ENCODE results near the gene MRPS14.

The MRPS14 gene

GRCh38 chr1:175019524-175019923, 3.7 kb downstream of the MRPS14 start:
- DNase-seq (ENCODE audit: low spot score): no peak

- DNase-seq (ENCODE audit: low spot score): no peak
Observed at GRCh38 chr1:175015243-175015642, 8.0 kb downstream of the MRPS14 start.

DNA sequence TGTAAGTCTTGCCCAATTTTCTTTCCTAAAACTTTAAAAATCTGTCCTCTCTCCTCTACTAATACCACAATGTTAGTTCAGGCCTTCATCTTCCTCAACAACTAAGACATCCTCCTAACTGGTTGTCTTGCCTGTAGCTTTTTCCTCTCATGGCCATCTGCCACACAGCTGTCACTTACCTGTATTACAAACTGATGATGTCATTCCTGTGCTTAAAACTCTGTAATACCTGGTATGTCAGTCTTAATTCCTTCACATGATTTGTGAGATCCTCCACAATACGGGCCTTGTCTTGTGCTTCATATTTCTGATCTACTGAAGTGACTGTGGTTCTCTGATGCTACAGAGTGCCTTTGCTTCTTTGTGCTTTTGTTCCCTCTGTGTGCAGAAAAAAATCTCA, 9.8 kb downstream of the MRPS14 start:
- no peak for DNase-seq (ENCODE audit: low spot score)

- DNase-seq (ENCODE audit: low spot score): no peak
Observed at GRCh38 chr1:175009532-175009931, 13.7 kb downstream of the MRPS14 start.

GRCh38 chr1:175005085-175005783, 18.0 kb downstream of the MRPS14 start:
- no peak for DNase-seq (ENCODE audit: low spot score)

DNA sequence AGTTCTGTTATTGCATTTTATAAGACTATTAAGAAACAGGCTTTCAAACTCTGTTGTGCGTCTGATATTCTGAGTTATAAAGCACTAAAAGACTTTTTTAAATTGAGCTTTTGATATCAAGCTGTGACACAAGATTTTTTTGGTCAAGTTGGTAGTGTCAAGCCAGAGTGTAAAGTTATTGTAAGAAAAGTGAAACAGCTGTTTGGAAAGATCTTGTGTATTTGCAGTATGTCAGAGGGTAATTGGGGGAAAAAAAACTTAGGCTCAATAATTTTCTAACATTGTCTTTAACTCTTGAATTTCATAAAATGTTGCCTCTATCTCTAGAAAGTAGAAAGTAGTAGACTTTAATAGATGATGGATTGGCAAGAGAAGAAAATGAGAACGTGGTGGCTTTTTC, 19.7 kb downstream of the MRPS14 start:
- no peak for DNase-seq (ENCODE audit: low spot score)

DNA sequence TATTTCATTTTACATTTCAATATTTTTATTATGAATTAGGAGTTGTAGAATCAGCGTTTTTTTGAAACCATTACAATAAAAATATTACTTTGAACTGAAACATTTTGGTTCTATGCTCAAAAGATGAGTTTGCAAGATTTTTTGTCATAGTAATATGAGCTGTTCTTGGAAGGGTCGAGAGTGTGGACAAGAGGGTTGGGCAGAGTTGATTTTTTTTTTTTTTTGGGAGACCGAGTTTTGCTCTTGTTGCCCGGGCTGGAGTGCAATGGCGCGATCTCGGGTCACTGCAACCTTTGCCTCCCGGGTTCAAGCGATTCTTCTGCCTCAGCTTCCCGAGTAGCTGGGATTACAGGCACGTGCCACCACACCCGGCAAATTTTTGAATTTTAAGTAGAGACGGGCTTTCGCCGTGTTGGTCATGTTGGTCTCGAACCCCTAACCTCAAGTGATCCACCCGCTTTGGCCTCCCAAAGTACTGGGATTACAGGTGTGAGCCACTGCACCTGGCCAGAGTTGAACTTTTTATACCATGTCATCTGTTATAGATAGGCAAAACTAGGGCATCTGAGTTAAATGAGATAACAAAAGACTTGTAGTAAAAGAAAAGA, 20.2 kb downstream of the MRPS14 start:
- DNase-seq (ENCODE audit: low spot score): no peak

- no peak for DNase-seq (ENCODE audit: low spot score)
Observed at GRCh38 chr1:175000697-175001187, 22.5 kb downstream of the MRPS14 start.

- no peak for DNase-seq (ENCODE audit: low spot score)
Observed at GRCh38 chr1:174999936-175000696, 23.1 kb downstream of the MRPS14 start, which contains the start of gene CACYBP. TSS of gene CACYBP (plus strand) at chr1:174999947. CDS start at chr1:175000181, 234 bp downstream.

DNA sequence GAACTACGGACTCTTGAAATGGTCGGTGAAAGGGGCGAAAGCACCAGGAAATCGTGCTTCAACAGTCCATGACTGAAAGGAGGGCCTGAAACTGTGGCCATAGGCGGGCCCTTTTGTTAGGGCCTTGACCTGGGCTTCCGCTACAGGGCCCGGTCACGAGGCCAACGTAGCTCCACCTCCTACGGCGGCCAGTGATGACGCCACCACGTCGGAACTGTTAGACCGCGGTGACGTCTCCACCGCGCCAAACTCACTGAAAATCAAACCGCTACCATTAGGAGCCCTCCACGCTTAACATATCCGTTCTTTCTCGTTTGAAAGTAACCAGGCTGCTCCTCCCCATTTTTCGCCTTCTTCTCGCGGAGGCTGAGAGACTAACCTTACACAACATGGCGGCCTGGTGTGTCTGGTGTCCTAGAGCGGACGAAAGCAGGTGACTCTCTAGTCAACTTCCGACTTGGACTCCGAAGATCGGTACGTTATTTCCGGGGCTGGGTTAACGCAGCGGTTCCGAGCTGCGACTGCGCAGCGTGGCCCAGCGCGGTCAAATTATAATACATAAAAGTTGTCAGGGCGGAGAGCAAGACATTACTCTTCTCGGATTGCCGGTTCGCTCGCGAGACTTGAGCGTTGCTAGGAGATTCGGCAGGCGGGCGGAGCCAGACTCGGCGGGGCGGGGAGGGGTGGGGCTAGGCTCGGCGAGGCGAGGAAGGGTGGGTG, 23.8 kb downstream of the MRPS14 start:
- DNase-seq (ENCODE audit: low spot score): peak; percentile 99

GRCh38 chr1:174998569-174999215, 24.5 kb downstream of the MRPS14 start:
- DNase-seq (ENCODE audit: low spot score): peak; percentile 66

DNA sequence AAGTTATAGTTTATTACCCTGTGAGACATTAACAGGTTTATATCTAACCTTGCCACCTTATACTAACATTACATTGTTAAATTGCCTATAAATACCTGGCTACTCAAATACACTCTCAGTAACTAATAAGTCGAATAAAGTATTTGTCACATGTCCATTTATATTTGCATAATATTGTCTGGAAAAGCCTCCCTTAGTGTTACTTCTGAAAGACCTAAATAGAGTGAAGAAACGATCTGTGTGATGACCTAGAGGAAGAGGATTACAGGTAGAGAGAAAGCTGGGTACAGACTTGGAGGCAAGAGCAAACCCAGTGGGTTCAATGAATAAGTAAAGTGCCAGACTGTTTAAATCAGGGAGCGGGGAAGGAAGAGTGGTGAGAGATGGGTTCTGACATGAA, 26.2 kb downstream of the MRPS14 start:
- DNase-seq (ENCODE audit: low spot score): no peak

DNA sequence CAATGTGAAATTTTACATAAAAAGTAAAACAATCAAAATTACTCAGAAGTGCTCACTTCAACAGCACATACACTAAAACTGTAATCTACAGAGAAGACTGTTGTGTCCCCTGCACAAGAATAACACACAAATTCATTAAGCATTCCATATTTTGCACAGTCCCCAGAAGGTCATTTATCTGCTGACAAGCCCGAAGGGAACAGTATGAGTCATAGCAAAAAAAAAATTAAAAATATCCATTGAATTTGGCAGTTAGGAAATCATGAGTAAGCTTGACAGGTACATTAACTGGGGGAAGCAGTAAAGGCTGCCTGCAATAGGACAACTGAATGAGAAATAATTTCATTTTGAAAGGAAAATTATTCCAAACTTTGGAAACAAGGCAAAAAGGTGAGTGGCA, 26.7 kb downstream of the MRPS14 start:
- DNase-seq (ENCODE audit: low spot score): no peak

GRCh38 chr1:174995916-174996315, 27.3 kb downstream of the MRPS14 start:
- no peak for DNase-seq (ENCODE audit: low spot score)

DNA sequence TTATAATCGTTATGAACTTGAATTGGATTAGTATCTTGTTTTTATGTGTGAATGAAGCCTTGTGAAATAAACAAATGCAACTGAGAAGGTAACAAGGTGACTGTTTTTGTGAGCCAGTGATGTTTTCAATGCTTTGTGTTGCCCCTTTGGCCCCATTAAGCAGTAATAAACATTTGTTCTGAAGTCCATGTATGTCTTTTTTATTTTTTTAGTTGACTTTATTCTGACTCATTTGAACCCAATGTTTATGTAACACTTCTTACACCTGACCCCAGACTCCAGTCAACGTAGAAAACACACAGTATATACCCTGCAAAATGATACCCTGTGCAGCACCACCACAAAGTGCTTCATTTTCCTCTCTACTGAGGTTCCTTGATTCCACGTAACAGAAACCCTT, 28.1 kb downstream of the MRPS14 start:
- no peak for DNase-seq (ENCODE audit: low spot score)

- no peak for DNase-seq (ENCODE audit: low spot score)
Observed at GRCh38 chr1:174991473-174991872, 31.8 kb downstream of the MRPS14 start.

DNA sequence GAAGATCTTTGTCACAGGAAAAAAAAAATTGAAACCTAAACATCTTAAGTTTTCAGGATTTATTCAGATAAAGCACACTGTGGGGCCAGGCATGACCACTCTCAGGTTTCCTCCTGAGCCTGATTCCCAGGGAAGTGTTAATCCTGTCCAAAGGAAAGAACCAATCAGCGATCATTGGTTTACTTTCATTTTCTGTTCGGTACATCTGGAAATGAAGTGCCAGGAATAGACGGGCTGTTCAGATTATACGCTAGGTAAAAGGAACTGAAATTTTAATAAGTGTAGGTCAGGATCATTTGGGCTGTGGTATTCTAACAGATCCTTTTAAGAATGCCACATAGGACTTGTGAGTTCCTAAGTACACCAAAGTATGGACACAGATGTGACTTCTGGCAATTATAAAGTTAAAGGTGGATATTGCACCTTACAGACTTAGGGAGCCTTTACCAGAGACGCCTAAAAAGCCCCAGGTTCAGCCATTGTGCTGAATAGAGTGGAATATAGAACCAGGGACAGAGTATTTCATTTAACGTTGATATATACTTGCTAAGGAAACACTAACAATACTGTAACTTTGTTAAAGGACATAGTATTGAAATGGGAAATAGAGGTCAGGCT, 32.7 kb downstream of the MRPS14 start:
- DNase-seq (ENCODE audit: low spot score): no peak

- DNase-seq (ENCODE audit: low spot score): no peak
Observed at GRCh38 chr1:174989536-174990220, 33.5 kb downstream of the MRPS14 start.

GRCh38 chr1:174988986-174989385, 34.2 kb downstream of the MRPS14 start:
- DNase-seq (ENCODE audit: low spot score): no peak

- DNase-seq (ENCODE audit: low spot score): no peak
Observed at GRCh38 chr1:174988539-174988938, 34.7 kb downstream of the MRPS14 start.

- DNase-seq (ENCODE audit: low spot score): no peak
Observed at GRCh38 chr1:174984952-174985351, 38.3 kb downstream of the MRPS14 start.

All from left forelimb (tissue), 1 donor.